Neural progenitor cell (in vitro differentiated cells): ENCODE data around the gene MAGI3.

Experiments
- CTCF ChIP-seq: fragments of 200-600 bp; sonication (generic); IDR thresholded peaks from 2 replicates; pipeline ENCODE4 v1.5.1; 2017; ENCODE audit warnings: antibody characterized with exemption, mild to moderate bottlenecking
- EZH2 ChIP-seq: fragments of 200-600 bp; sonication (generic); IDR thresholded peaks from 2 replicates; pipeline ENCODE4 v1.6.1; 2017; ENCODE audit warnings: antibody characterized with exemption, mild to moderate bottlenecking, moderate library complexity
- EZH2phosphoT487 ChIP-seq: fragments of 200-600 bp; sonication (generic); IDR thresholded peaks from 2 replicates; pipeline ENCODE4 v1.6.1; 2017; ENCODE audit warnings: antibody characterized with exemption

DNA sequence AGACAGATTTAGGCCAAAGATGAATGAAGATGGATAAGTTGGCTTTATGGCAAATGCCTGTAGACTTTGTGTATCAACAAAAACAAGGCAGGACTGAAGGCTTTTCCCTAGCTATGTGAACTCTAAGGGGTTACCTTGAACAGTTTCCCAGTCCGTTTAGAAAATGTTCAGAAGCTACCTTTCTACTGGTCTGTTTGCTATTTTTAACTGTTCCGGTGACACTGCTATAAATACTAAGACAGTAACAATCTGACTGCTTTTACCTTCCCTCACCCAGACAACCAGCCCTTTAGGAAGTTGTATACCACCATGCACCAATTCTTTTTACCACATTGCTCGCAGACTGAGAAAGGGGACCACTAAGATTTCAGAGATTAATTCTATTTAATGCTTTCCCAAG lies 266.8 kb downstream of the MAGI3 start:
- TF ChIP-seq CTCF = no peak
- no peak for TF ChIP-seq EZH2
- TF ChIP-seq EZH2phosphoT487 = no peak
